Lower lobe of right lung (tissue), 2 donors: ENCODE measurements around the gene BBOX1. TPM values are rescaled to one million over a fixed set of nuclear protein-coding genes. Genes with fewer than 3 reads are reported as not detected.

Source experiments
- ATAC-seq, 2 donors: fragments of 200-7000 bp; cut with Tn5 transposase; one replicate each; pipeline ENCODE4 v1.9.1; 2020 to 2022; ENCODE audit warnings: mild to moderate bottlenecking in 2 of 2, moderate library complexity in 2 of 2
- DNase-seq: peaks from one replicate; pipeline ENCODE4 v3.0.0-alpha.2; 2020
- H3K27ac ChIP-seq: fragments of 200-600 bp; one replicate; pipeline ENCODE4 v1.8.0; 2022
- H3K27me3 ChIP-seq: fragments of 200-600 bp; one replicate; pipeline ENCODE4 v1.8.0; 2022; ENCODE audit warnings: low read depth
- H3K36me3 ChIP-seq: fragments of 200-600 bp; one replicate; pipeline ENCODE4 v1.8.0; 2022; ENCODE audit warnings: mild to moderate bottlenecking
- H3K4me1 ChIP-seq: fragments of 200-600 bp; one replicate; pipeline ENCODE4 v1.8.0; 2022
- H3K4me3 ChIP-seq: fragments of 200-600 bp; one replicate; pipeline ENCODE4 v1.8.0; 2022; ENCODE audit warnings: mild to moderate bottlenecking
- H3K9me3 ChIP-seq: fragments of 200-600 bp; one replicate; pipeline ENCODE4 v1.8.0; 2022
- intact Hi-C: fragments of 100-400 bp; cut with DNase I; formaldehyde crosslinking; loops from one replicate; pipeline ENCODE4 v1.11.0; 2022
- total RNA-seq: library from RNA; stranded (reverse); fragmentation: NEBNext Ultra II Directional; extraction: Animal tissue kit (Norgen Biotek cat#: 25700); gene quantifications from one replicate; pipeline ENCODE4 v1.2.1, GENCODE V29; 2021
- TF ChIP-seq, protein P1 (sequence below): fragments of 200-600 bp; IDR thresholded peaks from one replicate; pipeline ENCODE4 v1.8.0; 2022; ENCODE audit warnings: antibody characterized with exemption, mild to moderate bottlenecking
- donor health status: DM: no; HTN: yes; CAD: no; lungs with severe emphysema.

Gene BBOX1
- total RNA-seq, 1 donor from 2014 or later, result 0.38 TPM

DNA sequence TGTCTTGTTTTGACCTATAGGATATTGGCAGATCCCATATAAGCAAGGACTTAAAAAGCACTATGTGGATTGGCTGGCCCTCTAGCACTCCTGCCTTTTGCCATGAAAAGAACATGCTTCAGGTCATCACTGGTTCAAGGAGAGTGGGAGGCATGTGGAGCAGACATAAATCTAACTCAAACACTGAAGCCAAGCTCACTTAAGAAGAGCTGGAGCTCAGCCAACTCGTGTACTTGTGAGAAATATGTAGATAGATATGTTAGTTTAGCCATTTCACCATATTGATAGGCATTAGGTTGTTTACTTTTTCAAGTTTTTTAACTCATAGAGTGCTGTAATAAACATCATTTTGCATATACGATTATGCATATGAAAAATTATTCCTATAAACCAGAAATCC, 19.9 kb upstream of the BBOX1 start:
- H3K4me3 ChIP-seq, result no peak overlapping the region
- no peaks in the 10 kb centered on the region for H3K27me3 ChIP-seq
- no peak for DNase-seq
- no peaks in the 10 kb centered on the region for H3K36me3 ChIP-seq
- TF ChIP-seq, protein P1, sequence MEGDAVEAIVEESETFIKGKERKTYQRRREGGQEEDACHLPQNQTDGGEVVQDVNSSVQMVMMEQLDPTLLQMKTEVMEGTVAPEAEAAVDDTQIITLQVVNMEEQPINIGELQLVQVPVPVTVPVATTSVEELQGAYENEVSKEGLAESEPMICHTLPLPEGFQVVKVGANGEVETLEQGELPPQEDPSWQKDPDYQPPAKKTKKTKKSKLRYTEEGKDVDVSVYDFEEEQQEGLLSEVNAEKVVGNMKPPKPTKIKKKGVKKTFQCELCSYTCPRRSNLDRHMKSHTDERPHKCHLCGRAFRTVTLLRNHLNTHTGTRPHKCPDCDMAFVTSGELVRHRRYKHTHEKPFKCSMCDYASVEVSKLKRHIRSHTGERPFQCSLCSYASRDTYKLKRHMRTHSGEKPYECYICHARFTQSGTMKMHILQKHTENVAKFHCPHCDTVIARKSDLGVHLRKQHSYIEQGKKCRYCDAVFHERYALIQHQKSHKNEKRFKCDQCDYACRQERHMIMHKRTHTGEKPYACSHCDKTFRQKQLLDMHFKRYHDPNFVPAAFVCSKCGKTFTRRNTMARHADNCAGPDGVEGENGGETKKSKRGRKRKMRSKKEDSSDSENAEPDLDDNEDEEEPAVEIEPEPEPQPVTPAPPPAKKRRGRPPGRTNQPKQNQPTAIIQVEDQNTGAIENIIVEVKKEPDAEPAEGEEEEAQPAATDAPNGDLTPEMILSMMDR, result no peak
- intact Hi-C loops, result no loop called here
- H3K4me1 ChIP-seq, result no peaks in the 10 kb centered on the region
- no peak overlapping the region for H3K27ac ChIP-seq
- ATAC-seq, result no peak
- H3K9me3 ChIP-seq, result no peaks in the 10 kb centered on the region

- TF ChIP-seq, protein P1, result no peak
- intact Hi-C loops, result no loop called here
- Histone ChIP-seq H3K36me3 (no peaks in the 10 kb centered on the region), H3K4me1 (no peaks in the 10 kb centered on the region), H3K27me3 (no peaks in the 10 kb centered on the region), H3K9me3 (no peaks in the 10 kb centered on the region), H3K27ac (no peak overlapping the region), H3K4me3 (no peak overlapping the region)
- no peak for ATAC-seq
- DNase-seq, result no peak
Measured at GRCh38 chr11:27022659-27023251, 17.9 kb upstream of the BBOX1 start.

DNA sequence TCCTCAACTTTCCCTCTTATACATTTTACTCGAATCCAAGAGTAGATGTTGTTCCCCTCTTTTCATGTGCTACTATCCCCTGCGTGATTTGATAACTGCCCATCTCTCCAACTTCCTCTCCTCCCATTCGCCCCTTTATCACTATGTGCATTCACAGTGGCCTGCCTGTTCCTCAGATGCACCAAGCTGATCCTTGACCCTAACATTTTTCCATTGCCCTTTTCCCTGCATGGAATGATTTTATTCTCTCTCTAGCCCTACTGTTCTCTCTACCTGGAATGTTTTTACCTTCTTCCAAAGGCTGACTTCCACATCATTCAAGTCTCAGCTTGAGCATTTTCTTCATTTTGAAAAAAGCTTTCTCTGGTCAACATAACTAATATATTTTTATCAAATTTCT, 15.8 kb upstream of the BBOX1 start:
- Histone ChIP-seq H3K36me3 (no peaks in the 10 kb centered on the region), H3K27ac (no peak overlapping the region), H3K9me3 (no peaks in the 10 kb centered on the region), H3K4me3 (no peak overlapping the region), H3K4me1 (no peaks in the 10 kb centered on the region), H3K27me3 (no peaks in the 10 kb centered on the region)
- DNase-seq (no peak), ATAC-seq (no peak)
- intact Hi-C loops, result no loop called here
- TF ChIP-seq, protein P1, result no peak

DNA sequence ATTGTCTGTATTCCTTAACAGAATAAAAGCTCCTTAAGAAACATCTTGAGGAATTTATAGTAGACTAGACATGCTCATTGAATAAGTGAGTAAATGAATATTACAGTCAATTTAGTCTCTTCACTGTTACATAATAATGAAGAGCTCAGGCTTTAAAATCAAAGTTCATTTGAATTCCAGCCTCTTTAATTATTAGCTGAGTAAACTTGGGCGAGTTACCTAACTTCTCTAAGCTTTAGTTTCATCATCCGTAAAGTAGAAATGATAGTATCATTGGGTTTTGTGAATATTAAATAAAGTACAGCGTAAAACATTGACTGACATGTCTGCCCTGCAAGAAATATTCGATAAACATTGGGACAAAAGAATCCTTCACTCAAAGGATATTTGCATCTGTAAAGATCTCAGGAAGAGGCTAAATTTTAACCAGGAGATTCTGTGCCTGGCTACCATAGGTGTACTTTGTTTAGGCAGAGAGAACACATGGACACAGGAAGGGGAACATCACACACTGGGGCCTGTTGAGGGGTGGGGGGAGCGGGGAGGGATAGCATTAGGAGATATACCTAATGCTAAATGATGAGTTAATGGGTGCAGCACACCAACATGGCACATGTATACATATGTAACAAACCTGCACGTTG, 15.2 kb upstream of the BBOX1 start:
- intact Hi-C loops, result no loop called here
- H3K4me3 ChIP-seq, result no peak overlapping the region
- no peaks in the 10 kb centered on the region for H3K36me3 ChIP-seq
- H3K27ac ChIP-seq, result no peak overlapping the region
- H3K27me3 ChIP-seq, result no peaks in the 10 kb centered on the region
- TF ChIP-seq, protein P1, result no peak
- H3K4me1 ChIP-seq, result no peaks in the 10 kb centered on the region
- ATAC-seq (no peak), DNase-seq (no peak)
- H3K9me3 ChIP-seq, result no peaks in the 10 kb centered on the region

GRCh38 chr11:27025957-27026733, 14.5 kb upstream of the BBOX1 start:
- ATAC-seq, result no peak
- Histone ChIP-seq H3K4me3 (no peak overlapping the region), H3K36me3 (no peaks in the 10 kb centered on the region), H3K9me3 (no peaks in the 10 kb centered on the region), H3K27ac (no peak overlapping the region), H3K4me1 (no peaks in the 10 kb centered on the region), H3K27me3 (no peaks in the 10 kb centered on the region)
- TF ChIP-seq, protein P1, result no peak
- DNase-seq, result no peak
- intact Hi-C loops, result no loop called here
